Gastroesophageal sphincter (tissue), 3 donors: ENCODE results near the gene FGF14.
"Not testable (repeated sequence)": the region's sequence is repeated elsewhere in the genome, so short reads cannot be mapped to it uniquely, and the experiment has no call there.

Experiments used
- EP300 ChIP-seq: sonication (generic); formaldehyde crosslinking; IDR thresholded peaks from one replicate; pipeline ENCODE4 v1.6.1; 2017; ENCODE audit warnings: antibody characterized with exemption, mild to moderate bottlenecking
- POLR2A ChIP-seq, 2 donors: fragments of 450-650 bp; IDR thresholded peaks; one replicate each; pipeline ENCODE4 v1.6.1; 2017; ENCODE audit warnings: antibody characterized with exemption in 2 of 2, mild to moderate bottlenecking in 2 of 2, moderate library complexity in 1 of 2
- POLR2AphosphoS5 ChIP-seq: sonication (generic); formaldehyde crosslinking; IDR thresholded peaks from one replicate; pipeline ENCODE4 v1.6.1; 2017; ENCODE audit warnings: antibody characterized with exemption
- TF ChIP-seq, protein P1 (sequence below), 4 experiments: fragments of 200-600 bp in 2 of 4; fragments of 450-650 bp in 2 of 4; sonication (generic) in 1 of 4; IDR thresholded peaks; one replicate each; pipeline ENCODE4 v1.5.1; 2017 to 2019; ENCODE audit warnings: antibody characterized with exemption in 4 of 4, mild to moderate bottlenecking in 2 of 4, moderate library complexity in 2 of 4

DNA sequence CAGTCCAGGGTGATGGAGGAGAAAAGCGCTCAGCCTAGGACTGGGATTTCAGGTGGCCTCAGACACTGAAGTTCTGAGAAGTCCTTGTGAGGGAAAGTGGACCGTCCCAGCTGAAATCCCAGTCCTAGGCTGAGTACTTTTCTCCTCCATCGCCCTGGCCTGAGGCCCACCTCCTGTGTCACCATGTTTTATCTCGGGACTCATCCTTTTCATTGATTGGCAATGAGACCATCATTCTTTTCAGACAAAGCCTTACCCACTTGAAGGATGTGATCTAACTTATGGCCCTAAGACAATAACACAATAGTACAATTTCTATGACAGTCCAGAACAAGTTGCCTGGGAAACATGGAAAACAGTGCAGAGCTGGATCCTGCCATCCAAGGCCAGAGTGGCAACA lies 263.9 kb downstream of the FGF14 start:
- TF ChIP-seq, protein P1, sequence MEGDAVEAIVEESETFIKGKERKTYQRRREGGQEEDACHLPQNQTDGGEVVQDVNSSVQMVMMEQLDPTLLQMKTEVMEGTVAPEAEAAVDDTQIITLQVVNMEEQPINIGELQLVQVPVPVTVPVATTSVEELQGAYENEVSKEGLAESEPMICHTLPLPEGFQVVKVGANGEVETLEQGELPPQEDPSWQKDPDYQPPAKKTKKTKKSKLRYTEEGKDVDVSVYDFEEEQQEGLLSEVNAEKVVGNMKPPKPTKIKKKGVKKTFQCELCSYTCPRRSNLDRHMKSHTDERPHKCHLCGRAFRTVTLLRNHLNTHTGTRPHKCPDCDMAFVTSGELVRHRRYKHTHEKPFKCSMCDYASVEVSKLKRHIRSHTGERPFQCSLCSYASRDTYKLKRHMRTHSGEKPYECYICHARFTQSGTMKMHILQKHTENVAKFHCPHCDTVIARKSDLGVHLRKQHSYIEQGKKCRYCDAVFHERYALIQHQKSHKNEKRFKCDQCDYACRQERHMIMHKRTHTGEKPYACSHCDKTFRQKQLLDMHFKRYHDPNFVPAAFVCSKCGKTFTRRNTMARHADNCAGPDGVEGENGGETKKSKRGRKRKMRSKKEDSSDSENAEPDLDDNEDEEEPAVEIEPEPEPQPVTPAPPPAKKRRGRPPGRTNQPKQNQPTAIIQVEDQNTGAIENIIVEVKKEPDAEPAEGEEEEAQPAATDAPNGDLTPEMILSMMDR (IDR thresholded peaks at IDR 0.05): not testable (repeated sequence)
- TF ChIP-seq POLR2A (IDR thresholded peaks at IDR 0.05); EP300; POLR2AphosphoS5: not testable (repeated sequence)
